Peyer's patch (tissue), 4 donors: Measurements from ENCODE around the gene ETS2. TPM values are rescaled to one million over a fixed set of nuclear protein-coding genes. Genes with fewer than 3 reads are reported as not detected.

ENCODE experiments used
- DNase-seq, 3 donors: peaks; one replicate each; pipeline ENCODE4 v3.0.0-alpha.2; 2017 to 2019
- H3K27ac ChIP-seq, 4 donors: fragments of 200-600 bp; sonication (generic); one replicate each; pipeline ENCODE4 v1.5.1; 2016 to 2019
- H3K27me3 ChIP-seq, 2 donors: fragments of 200-600 bp; sonication (generic); one replicate each; pipeline ENCODE4 v1.5.1; 2019
- H3K36me3 ChIP-seq, 3 donors: fragments of 200-600 bp; sonication (generic); one replicate each; pipeline ENCODE4 v1.5.1; 2016 to 2019
- H3K4me1 ChIP-seq, 4 donors: fragments of 200-600 bp; sonication (generic); one replicate each; pipeline ENCODE4 v1.5.1; 2016 to 2019
- H3K4me3 ChIP-seq, 4 donors: fragments of 200-600 bp; sonication (generic); 1 replicate in 3 of 4; 2 replicates in 1 of 4; pipeline ENCODE4 v1.5.1; 2016 to 2019; ENCODE audit warnings: mild to moderate bottlenecking in 1 of 4
- H3K9me3 ChIP-seq, 4 donors: fragments of 200-600 bp; sonication (generic); one replicate each; pipeline ENCODE4 v1.5.1; 2016 to 2019; ENCODE audit warnings: mild to moderate bottlenecking in 1 of 4
- CTCF ChIP-seq, 6 experiments: fragments of 450-650 bp in 4 of 6; fragments of 200-600 bp in 2 of 6; sonication (generic) in 1 of 6; IDR thresholded peaks; one replicate each; pipeline ENCODE4 v1.5.1; 2017 to 2019; ENCODE audit warnings: antibody characterized with exemption in 6 of 6, mild to moderate bottlenecking in 3 of 6, moderate library complexity in 1 of 6
- POLR2A ChIP-seq, 2 donors: fragments of 450-650 bp; IDR thresholded peaks; one replicate each; pipeline ENCODE4 v1.5.1; 2017; ENCODE audit warnings: antibody characterized with exemption in 2 of 2, mild to moderate bottlenecking in 2 of 2, moderate library complexity in 2 of 2
- total RNA-seq, 4 donors: library from RNA; depleted of rRNA; stranded (reverse); fragments of >200 nt; gene quantifications; one replicate each; pipeline ENCODE4 v1.1.0, GENCODE V29; 2016

The ETS2 gene
- total RNA-seq, 4 donors from 2014 or later, result 127 to 186 (median 147) TPM

DNA sequence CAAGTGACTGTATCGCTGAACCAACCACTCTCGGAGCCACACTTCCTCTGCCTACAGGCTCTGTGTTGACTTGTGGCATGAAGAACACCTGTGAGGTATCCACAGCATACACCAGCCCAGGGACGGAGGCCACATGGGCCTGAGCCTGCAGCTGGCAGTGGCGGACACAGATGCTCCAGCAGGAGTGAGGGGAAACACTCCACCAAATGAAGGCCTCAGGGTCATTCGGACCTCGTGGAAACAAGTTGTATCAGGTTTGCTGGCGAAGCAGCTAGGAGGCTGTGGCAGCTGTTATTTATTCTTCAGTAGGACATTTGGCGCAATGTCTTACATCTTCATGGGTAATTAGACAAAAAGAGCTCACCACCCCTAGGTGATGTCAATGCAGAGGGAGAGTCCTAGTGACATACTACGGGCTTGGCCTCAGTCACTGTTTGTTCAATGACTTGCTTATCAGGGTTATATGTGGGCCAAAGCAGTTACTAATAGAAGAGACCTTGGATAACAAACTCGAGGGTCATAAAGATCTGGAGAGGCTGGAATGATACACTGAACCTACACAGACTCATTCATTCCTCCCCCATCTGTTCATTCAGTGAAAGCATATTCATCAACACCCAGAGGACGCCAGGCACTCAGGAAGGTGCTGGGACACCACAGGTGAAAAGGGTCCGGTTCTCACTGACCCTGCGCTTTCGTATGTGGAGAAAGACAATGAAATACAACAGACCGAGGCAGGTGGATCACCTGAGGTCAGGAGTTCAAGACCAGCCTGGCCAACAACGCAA, 11.6 kb upstream of the ETS2 start:
- no peaks in the 10 kb centered on the region for H3K36me3 ChIP-seq
- H3K27ac ChIP-seq, result peak overlapping the region in 3 of 4 donors; percentile 72 to 91 (median 86)
- no peaks in the 10 kb centered on the region for H3K27me3 ChIP-seq
- DNase-seq, result peak in 1 of 3 donors; percentile 75
- TF ChIP-seq POLR2A (IDR thresholded peaks at IDR 0.05), result peak; percentile 51 to 59
- TF ChIP-seq CTCF (IDR thresholded peaks at IDR 0.05), result peak in 3 of 6 experiments; percentile 1 to 10 (median 4)
- H3K4me3 ChIP-seq, result peak overlapping the region in 1 of 4 donors; percentile 23
- H3K9me3 ChIP-seq, result no peaks in the 10 kb centered on the region
- peaks cover 0 to 57% (median 5%) of the 10 kb centered on the region in 4 donors for H3K4me1 ChIP-seq

GRCh38 chr21:38794978-38795377, 10.8 kb upstream of the ETS2 start:
- H3K36me3 ChIP-seq, result no peaks in the 10 kb centered on the region
- no peak for TF ChIP-seq POLR2A (IDR thresholded peaks at IDR 0.05)
- no peak for TF ChIP-seq CTCF (IDR thresholded peaks at IDR 0.05)
- peak in 1 of 3 donors; percentile 87 for DNase-seq

DNA sequence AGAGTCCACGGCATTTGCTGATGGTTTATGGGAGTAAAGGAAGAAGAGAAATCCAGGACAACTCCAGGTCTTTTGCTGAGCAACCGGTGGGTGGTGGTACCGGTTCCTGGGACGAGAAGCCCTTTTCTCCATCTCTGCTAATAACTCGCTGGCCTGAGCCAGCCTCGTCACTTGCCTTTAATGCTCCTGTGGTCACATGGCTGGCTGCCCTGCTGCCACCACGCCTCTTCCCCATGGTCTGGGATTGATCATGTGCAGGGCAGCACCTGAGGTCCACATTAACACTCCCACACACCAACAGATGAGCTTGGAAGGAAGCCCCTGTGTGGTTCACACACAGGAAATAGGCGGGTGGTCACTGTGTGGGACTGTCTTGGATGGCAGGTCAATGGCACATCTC, 10.3 kb upstream of the ETS2 start:
- no peak for TF ChIP-seq POLR2A (IDR thresholded peaks at IDR 0.05)
- no peak for TF ChIP-seq CTCF (IDR thresholded peaks at IDR 0.05)
- Histone ChIP-seq H3K4me1 (peaks cover 0 to 47% (median 1%) of the 10 kb centered on the region in 4 donors), H3K27ac (peak overlapping the region in 3 of 4 donors; percentile 12 to 91 (median 54)), H3K4me3 (no peak overlapping the region), H3K36me3 (no peaks in the 10 kb centered on the region), H3K9me3 (no peaks in the 10 kb centered on the region), H3K27me3 (no peaks in the 10 kb centered on the region)
- DNase-seq, result no peak

More at GRCh38 chr21:38794978-38795377, 10.8 kb upstream of the ETS2 start:
- Histone ChIP-seq H3K27me3 (no peaks in the 10 kb centered on the region), H3K4me1 (peaks cover 0 to 51% (median 1%) of the 10 kb centered on the region in 4 donors), H3K4me3 (no peak overlapping the region), H3K9me3 (no peaks in the 10 kb centered on the region), H3K27ac (peak overlapping the region in 3 of 4 donors; percentile 12 to 91 (median 72))

- H3K4me3 ChIP-seq, result no peak overlapping the region
- H3K4me1 ChIP-seq, result peaks cover 0 to 38% (median 0%) of the 10 kb centered on the region in 4 donors
- no peaks in the 10 kb centered on the region for H3K36me3 ChIP-seq
- H3K27me3 ChIP-seq, result no peaks in the 10 kb centered on the region
- H3K9me3 ChIP-seq, result no peaks in the 10 kb centered on the region
- TF ChIP-seq CTCF (IDR thresholded peaks at IDR 0.05), result no peak
- DNase-seq, result no peak
- peak overlapping the region in 3 of 4 donors; percentile 55 to 91 (median 87) for H3K27ac ChIP-seq
These were observed 9.3 kb upstream of the ETS2 start for GRCh38 chr21:38796424-38796823.

GRCh38 chr21:38797470-38797869, 8.3 kb upstream of the ETS2 start:
- peaks cover 0 to 45% (median 0%) of the 10 kb centered on the region in 4 donors for H3K4me1 ChIP-seq
- no peak overlapping the region for H3K4me3 ChIP-seq
- TF ChIP-seq CTCF (IDR thresholded peaks at IDR 0.05) (no peak), POLR2A (IDR thresholded peaks at IDR 0.05) (peak; percentile 38 to 80)
- peak in 2 of 3 donors; percentile 85 to 87 for DNase-seq
- H3K9me3 ChIP-seq, result no peaks in the 10 kb centered on the region
- H3K27me3 ChIP-seq, result no peaks in the 10 kb centered on the region
- H3K27ac ChIP-seq, result peak overlapping the region in 3 of 4 donors; percentile 58 to 91 (median 87)
- no peaks in the 10 kb centered on the region for H3K36me3 ChIP-seq
